Endothelial cell of hepatic sinusoid (primary cell): ENCODE data around the gene NR2F1.

Experiments
- in situ Hi-C: cut with HindIII; loops from 2 replicates; pipeline ENCODE4 v1.10.0; 2017; ENCODE audit warnings: low sequenced_read_pairs

The NR2F1 gene

GRCh38 chr5:93626801-93627200 is 43.8 kb downstream of the NR2F1 start:
- in situ Hi-C loops, result no loop called here

DNA sequence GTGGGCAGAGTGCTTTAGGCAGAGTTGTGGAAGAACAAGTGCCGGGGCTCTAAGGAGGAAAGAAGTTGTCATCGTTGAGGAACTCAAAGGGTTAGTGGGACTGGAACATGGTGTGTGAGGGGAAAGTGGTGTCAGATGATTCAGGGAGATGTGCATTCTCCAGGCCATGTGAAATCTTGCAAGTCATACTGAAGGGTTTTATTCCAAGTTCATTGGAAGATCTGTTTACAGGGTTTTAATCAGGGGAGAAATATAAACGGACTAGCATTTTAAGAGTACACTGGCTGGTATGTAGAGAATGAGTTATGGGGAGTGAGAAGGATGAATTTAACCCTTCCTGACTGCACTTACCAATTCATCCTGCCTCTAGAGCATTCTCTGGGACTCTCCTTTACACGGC is 49.3 kb downstream of the NR2F1 start:
- in situ Hi-C loops, result no loop called here

- in situ Hi-C loops, result no loop called here
Measured at GRCh38 chr5:93635991-93636390, 53.0 kb downstream of the NR2F1 start.

- in situ Hi-C loops, result no loop called here
Measured at GRCh38 chr5:93636837-93637236, 53.8 kb downstream of the NR2F1 start.

DNA sequence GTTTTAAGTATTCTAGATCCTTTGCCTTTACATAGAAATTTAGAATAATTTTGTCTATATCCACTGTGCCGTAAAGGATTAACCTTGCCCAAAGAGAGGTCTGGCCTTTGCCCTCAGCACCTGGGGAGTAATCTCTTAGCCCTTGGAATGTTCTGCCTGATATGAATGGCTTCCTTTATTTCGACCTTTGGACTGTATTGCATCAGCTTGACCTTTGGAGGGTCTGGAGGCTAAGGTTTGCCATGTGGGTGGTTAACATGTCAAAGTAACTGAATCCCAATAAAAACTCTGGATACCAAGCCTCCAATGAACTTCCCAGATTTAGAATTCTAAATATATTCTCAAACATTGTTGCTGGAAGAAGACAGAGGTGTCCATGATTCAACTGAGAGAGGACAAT is 54.7 kb downstream of the NR2F1 start:
- in situ Hi-C loops, result no loop called here

DNA sequence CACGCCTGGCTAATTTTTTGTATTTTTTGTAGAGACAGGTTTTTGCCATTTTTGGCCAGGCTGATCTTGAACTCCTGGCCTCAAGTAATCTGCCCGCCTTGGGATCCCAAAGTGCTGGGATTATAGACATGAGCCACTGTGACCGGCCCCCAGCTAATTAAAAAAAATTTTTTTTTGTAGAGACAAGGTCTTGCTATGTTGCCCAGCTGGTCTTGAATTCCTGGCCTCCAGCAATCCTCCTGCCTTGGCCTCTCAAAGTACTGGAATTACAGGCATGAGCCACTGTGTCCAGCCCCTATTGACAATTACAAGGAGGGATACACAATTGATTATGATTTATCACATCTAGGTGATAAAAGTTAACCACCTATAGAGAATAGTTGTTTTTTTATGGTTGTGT is 59.5 kb downstream of the NR2F1 start:
- in situ Hi-C loops, result no loop called here
